Transverse colon (tissue), 4 donors: ENCODE results near the gene NR5A2. TPM values are rescaled to one million over a fixed set of nuclear protein-coding genes. Genes with fewer than 3 reads are reported as not detected.

Source experiments
- DNase-seq: peaks from one replicate; pipeline ENCODE4 v3.0.0-alpha.2; 2019
- H3K27ac ChIP-seq, 4 donors: fragments of 200-600 bp; sonication (generic); 2 replicates each; pipeline ENCODE4 v1.5.1; 2016 to 2018; ENCODE audit warnings: inconsistent platforms in 4 of 4
- H3K27me3 ChIP-seq: fragments of 200-600 bp; sonication (generic); 2 replicates; pipeline ENCODE4 v1.5.1; 2017; ENCODE audit warnings: inconsistent platforms
- H3K36me3 ChIP-seq, 4 donors: fragments of 200-600 bp; sonication (generic); 2 replicates each; pipeline ENCODE4 v1.5.1; 2017 to 2019; ENCODE audit warnings: inconsistent platforms in 4 of 4
- H3K4me1 ChIP-seq, 4 donors: fragments of 200-600 bp; sonication (generic); 2 replicates each; pipeline ENCODE4 v1.5.1; 2017 to 2020; ENCODE audit warnings: inconsistent platforms in 4 of 4
- H3K4me3 ChIP-seq, 4 donors: fragments of 200-600 bp; sonication (generic); 1 replicate in 1 of 4; 2 replicates in 3 of 4; pipeline versions ENCODE4 v1.5.1 to v1.6.1; 2017 to 2019; ENCODE audit warnings: inconsistent platforms in 4 of 4
- H3K9me3 ChIP-seq, 2 donors: fragments of 200-600 bp; sonication (generic); 2 replicates each; pipeline ENCODE4 v1.5.1; 2017 to 2019; ENCODE audit warnings: inconsistent platforms in 2 of 2
- CTCF ChIP-seq, 5 experiments: fragments of 200-600 bp in 3 of 5; fragments of 450-650 bp in 2 of 5; sonication (generic) in 3 of 5; IDR thresholded peaks; 1 replicate in 2 of 5; 2 replicates in 3 of 5; pipeline ENCODE4 v1.5.1; 2016 to 2017; ENCODE audit warnings: antibody characterized with exemption in 5 of 5, inconsistent platforms in 3 of 5, mild to moderate bottlenecking in 2 of 5, moderate library complexity in 1 of 5
- EP300 ChIP-seq: sonication (generic); formaldehyde crosslinking; IDR thresholded peaks from one replicate; pipeline ENCODE4 v1.6.1; 2017; ENCODE audit warnings: antibody characterized with exemption, low read depth
- POLR2A ChIP-seq: fragments of 450-650 bp; IDR thresholded peaks from one replicate; pipeline ENCODE4 v1.6.1; 2016; ENCODE audit warnings: antibody characterized with exemption, mild to moderate bottlenecking, moderate library complexity
- POLR2AphosphoS5 ChIP-seq, 3 donors: sonication (generic); formaldehyde crosslinking; IDR thresholded peaks; one replicate each; pipeline ENCODE4 v1.6.1; 2016; ENCODE audit warnings: antibody characterized with exemption in 3 of 3
- WGBS, 2 donors: methylation state at CpG; one replicate each; pipeline ENCODE4 v1.1.5; 2018; ENCODE audit warnings: low coverage in 1 of 2; 5-methylcytosine and 5-hydroxymethylcytosine counted together
- in situ Hi-C, 4 donors: fragments of 200-750 bp; cut with MboI; loops; one replicate each; pipeline versions ENCODE4 v1.15.0 to v1.15.1; 2017; ENCODE audit warnings: low sequenced_read_pairs in 3 of 4, low pct_ligation_motif_present in 1 of 4, low pct_unique_long_range_greater_than_20kb in 1 of 4
- intact Hi-C: fragments of 100-400 bp; cut with DNase I; formaldehyde crosslinking; loops from one replicate; pipeline ENCODE4 v1.15.1; 2023; ENCODE audit warnings: low total_unique reads
- total RNA-seq, 4 donors: library from RNA; depleted of rRNA; stranded (reverse); fragments of >200 nt; gene quantifications; one replicate each; pipeline ENCODE4 v1.1.0, GENCODE V29; 2016

Gene NR5A2
- total RNA-seq, 4 donors from 2014 or later: 75.4 to 92.6 (median 85.4) TPM

GRCh38 chr1:200034262-200034557, 6.7 kb downstream of the NR5A2 start:
- in situ Hi-C loops (no loop called here), intact Hi-C loops (no loop called here)
- no peaks in the 10 kb centered on the region for H3K9me3 ChIP-seq
- no peaks in the 10 kb centered on the region for H3K36me3 ChIP-seq
- no peak for DNase-seq
- H3K27me3 ChIP-seq: peaks cover 86% of the 10 kb centered on the region
- peak overlapping the region in 3 of 4 donors; percentile 18 to 32 (median 28) for H3K4me3 ChIP-seq
- H3K4me1 ChIP-seq: peaks cover 6 to 63% (median 21%) of the 10 kb centered on the region in 4 donors
- no peak for TF ChIP-seq CTCF (IDR thresholded peaks at IDR 0.05)
- TF ChIP-seq POLR2AphosphoS5 (IDR thresholded peaks at IDR 0.05): no peak
- TF ChIP-seq EP300: no peak
- TF ChIP-seq POLR2A: no peak
- 30 to 46% methylated on average over 2 to 7 of the region's 7 CpGs for WGBS, 2 donors
- H3K27ac ChIP-seq: peak overlapping the region; percentile 79 to 83 (median 80)

GRCh38 chr1:200034761-200035396, 7.4 kb downstream of the NR5A2 start:
- in situ Hi-C loops (no loop called here), intact Hi-C loops (no loop called here)
- TF ChIP-seq EP300 (no peak), CTCF (IDR thresholded peaks at IDR 0.05) (no peak), POLR2AphosphoS5 (IDR thresholded peaks at IDR 0.05) (peak in 1 of 3 donors; percentile 42), POLR2A (peak; percentile 28)
- no peaks in the 10 kb centered on the region for H3K9me3 ChIP-seq
- H3K4me3 ChIP-seq: peak overlapping the region in 3 of 4 donors; percentile 18 to 32 (median 28)
- peaks cover 6 to 69% (median 24%) of the 10 kb centered on the region in 4 donors for H3K4me1 ChIP-seq
- peak; percentile 68 for DNase-seq
- H3K27me3 ChIP-seq: peaks cover 86% of the 10 kb centered on the region
- H3K36me3 ChIP-seq: no peaks in the 10 kb centered on the region
- WGBS, 2 donors: 2 to 8% methylated on average over 9 to 25 of the region's 25 CpGs
- H3K27ac ChIP-seq: peak overlapping the region; percentile 79 to 83 (median 80)

- H3K9me3 ChIP-seq: no peaks in the 10 kb centered on the region
- H3K27ac ChIP-seq: peak overlapping the region; percentile 79 to 83 (median 80)
- no peak for DNase-seq
- H3K36me3 ChIP-seq: no peaks in the 10 kb centered on the region
- peaks cover 87% of the 10 kb centered on the region for H3K27me3 ChIP-seq
- intact Hi-C loops: no loop called here
- TF ChIP-seq CTCF (IDR thresholded peaks at IDR 0.05) (no peak), POLR2AphosphoS5 (IDR thresholded peaks at IDR 0.05) (no peak), POLR2A (no peak), EP300 (no peak)
- H3K4me1 ChIP-seq: peaks cover 6 to 75% (median 27%) of the 10 kb centered on the region in 4 donors
- WGBS, 2 donors: 9% methylated on average over 36 of the region's 36 CpGs; no CpG with 5 or more reads in 1 of the 2 donors
- in situ Hi-C loops: no loop called here
- peak overlapping the region in 3 of 4 donors; percentile 18 to 32 (median 28) for H3K4me3 ChIP-seq
Observed at GRCh38 chr1:200035397-200035955, 8.0 kb downstream of the NR5A2 start.

GRCh38 chr1:200035956-200036618, 8.6 kb downstream of the NR5A2 start:
- H3K27ac ChIP-seq: peak overlapping the region; percentile 79 to 83 (median 80)
- no peaks in the 10 kb centered on the region for H3K36me3 ChIP-seq
- H3K9me3 ChIP-seq: no peaks in the 10 kb centered on the region
- TF ChIP-seq POLR2AphosphoS5 (IDR thresholded peaks at IDR 0.05) (no peak), POLR2A (no peak), EP300 (no peak), CTCF (IDR thresholded peaks at IDR 0.05) (no peak)
- WGBS, 2 donors: 18 to 30% methylated on average over 2 to 27 of the region's 27 CpGs
- H3K27me3 ChIP-seq: peaks cover 93% of the 10 kb centered on the region
- in situ Hi-C loops: no loop called here
- intact Hi-C loops: loop anchor here (1.0 kb wide), 1 partner anchor 20 kb away; no protein-coding TSS in a partner anchor
- peak overlapping the region in 3 of 4 donors; percentile 18 to 32 (median 28) for H3K4me3 ChIP-seq
- no peak for DNase-seq
- peaks cover 6 to 81% (median 27%) of the 10 kb centered on the region in 4 donors for H3K4me1 ChIP-seq
